Stimulated activated CD4-positive, alpha-beta T cell treated with anti-CD3 and anti-CD28 coated beads, Interleukin-4, amount 100 ng/mL, for 1 hour (primary cell): ENCODE data around the gene NTN1.

ENCODE experiments used
- DNase-seq: peaks from one replicate; pipeline ENCODE4 v3.0.0-alpha.2; 2020

NTN1 gene

GRCh38 chr17:9006175-9006767 lies 15.0 kb upstream of the NTN1 start:
- no peak for DNase-seq

DNA sequence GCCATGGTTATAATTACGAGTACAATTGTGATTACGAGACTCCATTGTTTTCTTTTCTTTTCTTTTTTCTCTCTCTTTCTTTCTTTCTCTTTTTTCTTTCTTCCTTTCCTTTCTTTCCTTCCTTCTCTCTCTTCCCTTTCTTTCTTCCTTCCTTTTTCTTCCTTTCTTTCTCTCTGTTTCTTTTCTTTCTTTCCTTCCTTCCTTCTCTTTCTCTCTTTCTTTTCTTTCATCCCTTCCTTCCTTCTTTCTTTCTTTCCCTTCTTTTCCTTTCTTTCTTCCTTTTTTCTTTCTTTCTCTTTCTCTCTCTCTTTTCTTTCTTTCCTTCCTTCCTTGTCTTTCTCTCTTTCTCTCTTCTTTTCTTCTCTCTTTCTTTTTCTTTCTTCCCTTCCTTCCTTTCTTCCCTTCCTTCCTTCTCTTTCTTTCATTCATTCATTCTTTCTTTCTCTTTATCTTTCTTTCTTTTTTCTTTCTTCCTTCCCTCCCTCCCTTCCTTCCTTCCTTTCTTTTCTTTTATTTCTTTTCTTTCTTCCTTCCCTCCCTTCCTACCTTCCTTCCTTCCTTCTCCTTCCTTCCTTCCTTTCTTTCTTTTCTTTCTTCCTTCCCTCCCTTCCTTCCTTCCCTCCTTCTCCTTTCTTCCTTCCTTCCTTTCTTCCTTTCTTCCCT lies 14.1 kb upstream of the NTN1 start:
- DNase-seq: no peak

DNA sequence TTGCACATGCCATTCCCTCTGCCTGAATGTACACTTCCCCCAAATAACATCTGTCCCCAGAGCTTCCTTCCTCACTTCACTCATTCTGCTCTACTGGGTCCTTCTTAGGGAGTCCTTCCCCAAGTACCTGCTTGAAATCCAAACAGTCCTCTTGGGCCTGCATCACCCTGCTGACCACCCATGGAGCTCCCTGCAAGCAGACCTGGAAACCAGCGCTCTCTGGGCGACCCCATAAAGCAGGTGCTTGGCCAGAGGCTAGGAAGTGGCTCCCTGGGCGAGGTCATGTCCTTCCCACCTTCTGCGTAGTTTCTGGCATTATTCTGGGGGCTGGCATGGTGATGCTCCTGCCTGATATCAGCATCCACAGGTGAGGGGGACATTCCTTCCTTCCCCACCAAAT lies 12.2 kb upstream of the NTN1 start:
- DNase-seq: no peak

GRCh38 chr17:9009737-9010136 lies 11.6 kb upstream of the NTN1 start:
- DNase-seq: no peak

DNA sequence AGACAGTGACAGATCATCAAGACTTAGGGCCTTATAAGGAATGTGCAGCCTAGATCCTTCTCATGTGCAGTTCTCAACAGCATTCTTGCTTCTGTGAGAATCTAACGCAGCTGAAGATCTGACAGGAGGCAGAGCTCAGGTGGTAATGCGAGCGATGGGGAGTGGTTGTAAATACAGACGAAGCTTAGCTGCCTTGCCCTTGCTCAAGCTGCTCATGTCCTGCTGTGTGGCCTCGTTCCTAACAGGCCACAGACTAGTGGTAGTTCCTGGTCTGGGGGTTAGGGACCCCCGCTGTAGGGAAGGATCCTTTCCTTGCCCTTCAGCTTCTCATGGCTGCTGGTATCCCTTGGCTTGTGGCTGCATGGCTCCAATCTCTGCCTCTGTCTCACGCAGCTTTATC lies 10.3 kb upstream of the NTN1 start:
- no peak for DNase-seq

- DNase-seq: no peak
These were observed 4.3 kb upstream of the NTN1 start for GRCh38 chr17:9016941-9017552.

- no peak for DNase-seq
These were observed 2.6 kb upstream of the NTN1 start for GRCh38 chr17:9018726-9019125.

- DNase-seq: no peak
These were observed 1.1 kb upstream of the NTN1 start for GRCh38 chr17:9020096-9020823.

- no peak for DNase-seq
These were observed 519 bp upstream of the NTN1 start for GRCh38 chr17:9020824-9021157.

DNA sequence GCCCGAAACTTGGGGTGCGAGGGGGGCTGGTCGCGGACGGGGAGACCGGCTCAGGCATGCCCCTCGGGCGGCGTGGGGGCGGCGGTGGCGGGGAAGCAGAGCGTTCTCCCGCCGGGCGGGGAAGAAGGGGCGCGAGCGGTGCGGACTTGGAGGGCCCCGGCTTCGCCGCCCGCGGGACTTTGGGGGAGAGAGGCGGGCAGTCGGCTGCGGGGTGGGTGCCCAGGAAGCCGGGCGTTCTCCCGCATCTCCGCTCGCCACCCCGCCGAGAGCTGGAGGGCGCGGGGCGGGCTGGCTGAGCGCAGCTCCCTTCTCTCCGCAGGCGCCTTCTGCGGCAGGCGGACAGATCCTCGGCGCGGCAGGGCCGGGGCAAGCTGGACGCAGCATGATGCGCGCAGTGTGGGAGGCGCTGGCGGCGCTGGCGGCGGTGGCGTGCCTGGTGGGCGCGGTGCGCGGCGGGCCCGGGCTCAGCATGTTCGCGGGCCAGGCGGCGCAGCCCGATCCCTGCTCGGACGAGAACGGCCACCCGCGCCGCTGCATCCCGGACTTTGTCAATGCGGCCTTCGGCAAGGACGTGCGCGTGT lies 772 bp downstream of the NTN1 start:
- peak; percentile 22 for DNase-seq

DNA sequence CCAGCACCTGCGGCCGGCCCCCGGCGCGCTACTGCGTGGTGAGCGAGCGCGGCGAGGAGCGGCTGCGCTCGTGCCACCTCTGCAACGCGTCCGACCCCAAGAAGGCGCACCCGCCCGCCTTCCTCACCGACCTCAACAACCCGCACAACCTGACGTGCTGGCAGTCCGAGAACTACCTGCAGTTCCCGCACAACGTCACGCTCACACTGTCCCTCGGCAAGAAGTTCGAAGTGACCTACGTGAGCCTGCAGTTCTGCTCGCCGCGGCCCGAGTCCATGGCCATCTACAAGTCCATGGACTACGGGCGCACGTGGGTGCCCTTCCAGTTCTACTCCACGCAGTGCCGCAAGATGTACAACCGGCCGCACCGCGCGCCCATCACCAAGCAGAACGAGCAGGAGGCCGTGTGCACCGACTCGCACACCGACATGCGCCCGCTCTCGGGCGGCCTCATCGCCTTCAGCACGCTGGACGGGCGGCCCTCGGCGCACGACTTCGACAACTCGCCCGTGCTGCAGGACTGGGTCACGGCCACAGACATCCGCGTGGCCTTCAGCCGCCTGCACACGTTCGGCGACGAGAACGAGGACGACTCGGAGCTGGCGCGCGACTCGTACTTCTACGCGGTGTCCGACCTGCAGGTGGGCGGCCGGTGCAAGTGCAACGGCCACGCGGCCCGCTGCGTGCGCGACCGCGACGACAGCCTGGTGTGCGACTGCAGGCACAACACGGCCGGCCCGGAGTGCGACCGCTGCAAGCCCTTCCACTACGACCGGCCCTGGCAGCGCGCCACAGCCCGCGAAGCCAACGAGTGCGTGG lies 1.5 kb downstream of the NTN1 start:
- DNase-seq: peak; percentile 25

DNA sequence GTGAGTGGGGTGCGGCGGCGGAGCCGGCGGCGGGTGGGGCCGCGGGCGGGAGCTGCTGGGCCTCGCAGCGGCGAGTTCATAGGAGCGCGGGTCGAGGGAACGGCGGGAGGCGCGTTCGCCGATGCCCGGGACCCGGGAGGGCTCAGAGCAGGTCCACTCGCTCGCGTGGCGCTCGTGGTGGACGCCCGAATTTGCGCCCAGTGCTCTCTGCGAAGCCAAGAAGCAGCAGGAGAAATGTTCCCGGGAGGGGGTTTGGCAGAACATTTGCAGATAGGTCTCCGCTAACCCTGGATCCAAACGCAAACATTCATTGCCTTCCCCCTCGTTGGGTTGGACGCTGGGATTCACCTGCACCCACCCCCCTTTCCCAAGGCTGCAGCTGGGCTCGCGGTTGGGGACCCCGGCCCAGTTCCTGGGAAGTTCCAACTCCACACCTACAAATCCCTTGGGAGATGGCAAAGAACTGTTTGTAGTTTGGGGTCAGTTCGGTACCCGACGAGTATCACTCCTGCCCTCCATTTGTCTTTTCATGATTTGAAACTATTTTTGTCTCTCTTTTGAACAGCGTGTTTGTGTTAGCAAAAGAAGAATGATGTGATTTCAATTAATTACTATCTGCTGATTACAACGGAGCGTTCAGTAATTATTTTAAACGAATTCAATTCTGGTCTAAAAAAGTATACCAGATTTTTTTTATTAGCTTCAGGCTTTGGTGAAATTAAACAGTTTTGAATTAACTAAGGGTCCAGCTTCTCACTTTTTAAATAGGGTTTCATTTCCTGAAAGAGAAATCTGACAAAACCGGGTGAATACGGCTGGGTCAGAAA lies 2.3 kb downstream of the NTN1 start:
- DNase-seq: no peak

DNA sequence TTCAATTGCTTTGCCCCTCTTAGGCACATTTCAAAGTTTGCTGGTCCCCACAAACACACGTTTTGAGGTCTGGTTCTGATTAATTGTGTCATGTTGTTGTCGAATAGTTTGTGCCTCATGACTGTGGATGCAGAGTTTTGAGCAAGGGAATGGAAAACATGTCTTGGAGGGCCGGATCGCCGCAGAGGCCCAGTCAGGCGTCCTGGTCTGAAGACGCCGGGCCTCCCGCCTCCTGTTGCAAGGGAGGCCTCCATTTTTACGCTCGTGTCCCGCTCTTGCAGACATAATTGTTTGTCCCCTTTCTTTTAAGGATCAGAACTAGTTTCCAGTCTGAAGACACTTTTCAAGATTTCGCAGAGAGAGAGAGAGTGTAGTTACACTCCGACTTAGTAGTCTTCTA lies 3.2 kb downstream of the NTN1 start:
- DNase-seq: no peak

- DNase-seq: no peak
These were observed 5.4 kb downstream of the NTN1 start for GRCh38 chr17:9026741-9027140.

DNA sequence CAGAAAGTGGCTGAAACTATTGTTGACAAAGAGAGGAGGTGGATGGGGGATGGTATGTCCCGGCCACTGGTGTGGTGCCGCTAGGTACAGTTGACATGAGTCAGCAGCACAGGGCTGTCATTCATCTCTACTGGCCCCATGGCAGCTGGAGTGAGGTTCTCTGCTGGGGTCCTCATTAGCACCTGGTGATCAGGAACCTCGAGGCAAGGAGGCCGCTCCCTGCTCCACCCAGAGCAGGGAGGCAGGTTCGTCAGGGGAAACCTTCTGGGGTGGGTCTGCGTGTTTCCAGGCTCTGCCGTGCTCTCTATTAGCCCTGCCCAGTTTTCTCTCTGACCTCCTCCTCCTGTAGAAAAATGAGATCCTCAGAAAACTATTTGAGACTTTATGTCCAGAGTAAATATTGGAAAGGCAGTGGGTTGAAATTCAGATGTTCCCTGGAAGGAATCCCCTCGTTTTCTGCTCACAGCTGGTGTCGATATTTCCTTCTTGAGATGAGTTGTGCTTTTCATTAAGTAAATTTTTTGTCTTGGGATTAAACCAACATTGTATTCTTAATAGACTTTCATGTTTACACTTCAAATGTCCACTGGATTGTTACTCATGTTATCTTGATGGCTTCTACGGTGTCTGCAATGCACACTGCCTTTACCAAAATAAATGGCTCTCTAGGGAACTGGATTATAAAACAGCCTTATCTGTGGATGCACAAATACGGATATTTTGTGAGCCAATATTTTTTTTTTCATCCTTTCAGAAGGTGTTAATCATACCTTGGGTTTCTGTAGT lies 7.1 kb downstream of the NTN1 start:
- DNase-seq: no peak

DNA sequence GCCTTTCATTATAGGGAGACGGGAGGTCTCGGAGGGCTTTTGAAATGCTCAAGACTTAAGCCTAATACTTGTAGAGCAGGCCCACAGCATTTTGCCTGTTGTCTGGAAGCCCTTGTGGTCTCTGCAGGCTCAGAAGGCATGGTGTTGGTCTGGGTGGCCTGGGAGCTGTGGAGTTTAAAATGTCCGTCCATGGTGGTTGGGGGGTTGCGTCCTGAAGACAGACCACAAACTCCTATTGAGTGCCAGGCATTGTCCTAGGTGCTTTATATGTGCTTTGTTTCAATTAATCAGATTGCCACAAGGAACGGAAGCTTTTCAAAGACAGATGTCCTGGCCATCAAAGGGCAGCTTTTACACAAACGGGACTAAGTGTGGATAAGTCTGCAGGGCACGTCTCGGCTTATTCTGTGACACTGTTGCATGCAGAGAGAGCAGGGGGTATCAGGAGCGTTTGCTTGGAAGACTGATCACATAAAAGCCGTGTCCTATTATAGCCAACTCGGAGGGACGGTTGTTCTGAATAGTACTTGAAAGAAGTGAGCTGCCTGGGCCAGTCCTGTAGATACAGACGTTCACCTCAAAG lies 7.8 kb downstream of the NTN1 start:
- DNase-seq: no peak

DNA sequence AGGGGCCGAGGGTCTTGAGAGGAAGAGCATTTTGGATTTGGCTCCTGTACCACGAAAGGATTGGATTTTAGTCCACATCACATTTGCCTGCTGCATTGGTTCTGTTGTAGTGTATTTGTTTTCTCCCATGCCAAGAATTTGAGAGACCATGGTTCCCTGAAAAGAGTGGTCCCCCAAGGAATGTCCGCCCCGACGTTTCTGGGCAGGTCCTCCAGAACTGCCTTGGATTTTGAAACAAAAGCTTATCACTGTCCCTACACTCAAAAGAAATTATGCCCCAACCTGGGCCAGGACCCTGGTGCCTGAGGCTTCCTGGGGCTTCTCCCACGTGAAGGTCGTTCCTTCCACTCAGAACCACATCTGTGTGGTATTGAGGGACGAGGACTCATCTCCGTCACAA lies 10.8 kb downstream of the NTN1 start:
- no peak for DNase-seq

- no peak for DNase-seq
These were observed 11.3 kb downstream of the NTN1 start for GRCh38 chr17:9032583-9032982.

DNA sequence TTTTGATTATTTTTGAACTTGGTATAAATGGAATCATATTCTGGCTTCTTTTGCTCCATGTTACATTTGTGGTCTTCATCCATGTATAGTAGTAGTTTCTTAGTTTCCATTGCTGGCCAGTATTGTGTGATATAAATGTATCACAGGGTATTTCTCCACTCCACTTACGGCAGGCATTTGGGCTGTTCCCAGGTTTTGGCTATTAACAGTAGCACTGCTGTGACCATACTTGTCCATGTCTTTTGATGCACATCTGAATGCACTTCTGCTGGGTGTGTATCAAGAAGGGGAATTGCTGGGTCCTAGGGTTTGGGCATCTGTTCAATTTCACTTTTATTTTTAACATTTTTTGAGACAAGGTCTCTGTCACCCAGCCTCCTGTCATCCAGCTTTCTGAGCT lies 13.9 kb downstream of the NTN1 start:
- DNase-seq: no peak

DNA sequence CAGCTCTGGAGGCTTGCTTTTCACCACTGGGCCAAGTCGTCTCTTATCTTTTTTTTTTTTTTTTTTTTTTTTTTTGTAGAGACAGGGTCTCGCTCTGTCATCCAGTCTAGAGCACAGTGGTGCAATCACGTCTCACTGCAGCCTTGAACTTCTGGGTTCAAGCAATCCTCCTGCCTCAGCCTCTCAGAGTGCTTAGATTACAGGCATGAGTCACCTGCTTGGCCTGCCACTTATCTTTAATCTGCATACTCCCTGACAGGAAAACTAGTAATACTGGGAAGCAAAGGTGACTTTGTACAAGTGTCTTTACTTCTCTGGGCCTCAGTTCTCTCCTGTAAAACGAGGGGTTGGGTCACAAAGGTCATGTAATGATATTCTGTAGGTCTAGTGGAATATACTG lies 15.0 kb downstream of the NTN1 start:
- DNase-seq: no peak

GRCh38 chr17:9037736-9038135 lies 16.4 kb downstream of the NTN1 start:
- no peak for DNase-seq
